Activated naive CD8-positive, alpha-beta T cell treated with anti-CD3 and anti-CD28 coated beads for 36 hours (primary cell): ENCODE measurements around the gene MPG. TPM values are rescaled to one million over a fixed set of nuclear protein-coding genes. Genes with fewer than 3 reads are reported as not detected.
"Not testable (repeated sequence)": the region's sequence is repeated elsewhere in the genome, so short reads cannot be mapped to it uniquely, and the experiment has no call there.

Experiments used
- DNase-seq: peaks from one replicate; pipeline ENCODE4 v3.0.0; 2021
- H3K27ac Mint-ChIP-seq: one replicate; pipeline ENCODE4 v1.8.0; 2022; ENCODE audit warnings: mild to moderate bottlenecking, moderate library complexity, mixed read lengths
- H3K27me3 Mint-ChIP-seq: one replicate; pipeline ENCODE4 v1.8.0; 2022; ENCODE audit warnings: mild to moderate bottlenecking, mixed read lengths
- H3K36me3 Mint-ChIP-seq: one replicate; pipeline ENCODE4 v1.8.0; 2021; ENCODE audit warnings: mild to moderate bottlenecking, mixed read lengths
- H3K4me1 Mint-ChIP-seq: one replicate; pipeline ENCODE4 v1.8.0; 2021; ENCODE audit warnings: mixed read lengths
- H3K4me3 Mint-ChIP-seq: one replicate; pipeline ENCODE4 v1.8.0; 2022; ENCODE audit warnings: mild to moderate bottlenecking, moderate library complexity, mixed read lengths
- H3K9me3 Mint-ChIP-seq: one replicate; pipeline ENCODE4 v1.8.0; 2022; ENCODE audit warnings: mixed read lengths
- total RNA-seq, 2 experiments: library from RNA; stranded (reverse); gene quantifications; one replicate each; pipeline ENCODE4 v1.2.3, GENCODE V29; 2021

Gene MPG
- total RNA-seq, 2 experiments from 2014 or later: 51.6 to 56.7 TPM

- no peaks in the 10 kb centered on the region for H3K27me3 Mint-ChIP-seq
- DNase-seq: no peak
- no peaks in the 10 kb centered on the region for H3K36me3 Mint-ChIP-seq
- no peak overlapping the region for H3K4me3 Mint-ChIP-seq
- peaks cover 5% of the 10 kb centered on the region for H3K4me1 Mint-ChIP-seq
- no peaks in the 10 kb centered on the region for H3K9me3 Mint-ChIP-seq
- H3K27ac Mint-ChIP-seq: no peak overlapping the region
Measured at GRCh38 chr16:122361-122760, 44.3 kb downstream of the MPG start.

GRCh38 chr16:123558-124350 lies 45.7 kb downstream of the MPG start:
- H3K36me3 Mint-ChIP-seq, H3K4me1 Mint-ChIP-seq, H3K4me3 Mint-ChIP-seq, H3K27me3 Mint-ChIP-seq, H3K27ac Mint-ChIP-seq, DNase-seq, H3K9me3 Mint-ChIP-seq: not testable (repeated sequence)

GRCh38 chr16:125011-125410 lies 47.0 kb downstream of the MPG start:
- H3K4me3 Mint-ChIP-seq: no peak overlapping the region
- no peak overlapping the region for H3K27ac Mint-ChIP-seq
- H3K4me1 Mint-ChIP-seq: peaks cover 10% of the 10 kb centered on the region
- no peak for DNase-seq
- H3K9me3 Mint-ChIP-seq: no peaks in the 10 kb centered on the region
- H3K27me3 Mint-ChIP-seq: no peaks in the 10 kb centered on the region
- H3K36me3 Mint-ChIP-seq: peaks cover 4% of the 10 kb centered on the region

GRCh38 chr16:129075-129474 lies 51.0 kb downstream of the MPG start:
- no peak for DNase-seq
- Mint-ChIP-seq H3K4me1 (peaks cover 23% of the 10 kb centered on the region), H3K27ac (no peak overlapping the region), H3K4me3 (no peak overlapping the region), H3K9me3 (no peaks in the 10 kb centered on the region), H3K27me3 (no peaks in the 10 kb centered on the region), H3K36me3 (peaks cover 4% of the 10 kb centered on the region)

- peaks cover 28% of the 10 kb centered on the region for H3K4me1 Mint-ChIP-seq
- H3K4me3 Mint-ChIP-seq: no peak overlapping the region
- no peak overlapping the region for H3K27ac Mint-ChIP-seq
- no peak for DNase-seq
- peaks cover 10% of the 10 kb centered on the region for H3K36me3 Mint-ChIP-seq
- H3K9me3 Mint-ChIP-seq: no peaks in the 10 kb centered on the region
- H3K27me3 Mint-ChIP-seq: no peaks in the 10 kb centered on the region
Measured at GRCh38 chr16:130533-131173, 52.6 kb downstream of the MPG start.

- Mint-ChIP-seq H3K4me1 (peaks cover 34% of the 10 kb centered on the region), H3K9me3 (no peaks in the 10 kb centered on the region), H3K36me3 (peaks cover 14% of the 10 kb centered on the region), H3K27me3 (no peaks in the 10 kb centered on the region), H3K4me3 (no peak overlapping the region), H3K27ac (no peak overlapping the region)
- DNase-seq: no peak
Measured at GRCh38 chr16:132120-132519, 54.1 kb downstream of the MPG start.

- Mint-ChIP-seq H3K4me1 (peaks cover 34% of the 10 kb centered on the region), H3K4me3 (no peak overlapping the region), H3K36me3 (peaks cover 15% of the 10 kb centered on the region), H3K27ac (no peak overlapping the region), H3K27me3 (no peaks in the 10 kb centered on the region), H3K9me3 (no peaks in the 10 kb centered on the region)
- no peak for DNase-seq
Measured at GRCh38 chr16:133716-134115, 55.7 kb downstream of the MPG start.

Other genes starting within 250 kb of the MPG start
- gene POLR3K, start 24.6 kb upstream of the MPG start, total RNA-seq: 10 to 100 TPM; 55.3 to 56.0 TPM
- 100 to 1,000 TPM in 1 of 2 experiments, 10 to 100 TPM in 1; 98.4 to 103 TPM for gene SNRNP25, start 24.4 kb upstream of the MPG start, total RNA-seq
- gene RHBDF1, start 5.6 kb upstream of the MPG start, total RNA-seq: under 1 TPM in 1 of 2 experiments, not detected in 1; 0.41 TPM
- 10 to 100 TPM; 45.4 to 45.8 TPM for gene NPRL3, start 60.4 kb downstream of the MPG start, total RNA-seq
- not detected for gene HBZ, start 74.4 kb downstream of the MPG start, total RNA-seq
- not detected for gene HBM, start 87.8 kb downstream of the MPG start, total RNA-seq
- gene HBA2, start 94.7 kb downstream of the MPG start, total RNA-seq: not detected
- not detected for gene HBA1, start 98.5 kb downstream of the MPG start, total RNA-seq
- 1 to 10 TPM; 1.2 to 2.0 TPM for gene HBQ1, start 102.2 kb downstream of the MPG start, total RNA-seq
- gene LUC7L, start 151.2 kb downstream of the MPG start, total RNA-seq: 10 to 100 TPM; 61.9 to 65.3 TPM
- gene FAM234A, start 156.6 kb downstream of the MPG start, total RNA-seq: 10 to 100 TPM; 20.9 to 24.1 TPM
- gene RGS11, start 197.7 kb downstream of the MPG start, total RNA-seq: not detected
- gene ARHGDIG, start 202.4 kb downstream of the MPG start, total RNA-seq: not detected
- gene PDIA2, start 204.9 kb downstream of the MPG start, total RNA-seq: not detected